IMR-90 (cell line): Measurements from ENCODE around the gene ZNF597. TPM values are rescaled to one million over a fixed set of nuclear protein-coding genes. Genes with fewer than 3 reads are reported as not detected.

Experiments used
- ATAC-seq: fragments of 200-7000 bp; cut with Tn5 transposase; 2 replicates; pipeline ENCODE4 v1.9.1; 2020; ENCODE audit warnings: low read depth, mild to moderate bottlenecking, moderate library complexity
- BruUV-seq: library from RNA; stranded (reverse); fragments of 400-500 nt; replicated peaks from 2 replicates; lab custom pipeline; 2021; lab: Mats Ljungman, UMichigan
- CTCF ChIA-PET: fragments of 300-600 bp; formaldehyde crosslinking; extraction: SDS; loops from one replicate; lab custom pipeline; 2021; ENCODE audit warnings: antibody characterized with exemption; lab: Yijun Ruan, JAX
- POLR2A ChIA-PET: fragments of 300-600 bp; sonication (Branson Sonifier 250); formaldehyde crosslinking; loops from one replicate; lab custom pipeline; 2022; ENCODE audit warnings: antibody characterized with exemption; ENCODE audit not compliant: unreplicated experiment; lab: Charles Lee
- DNase-seq: peaks from one replicate; pipeline ENCODE4 v3.0.0; 2013
- H2AFZ ChIP-seq: replicated peaks from 2 replicates; pipeline ENCODE3; 2013; ENCODE audit warnings: low read length, mild to moderate bottlenecking; ENCODE audit not compliant: poor library complexity
- H2AK5ac ChIP-seq: 2 replicates; pipeline ENCODE4 v1.6.1; 2013; ENCODE audit warnings: low read depth, low read length, inconsistent platforms
- H2AK9ac ChIP-seq: replicated peaks from 2 replicates; pipeline ENCODE3; 2013; ENCODE audit warnings: mild to moderate bottlenecking, low read depth, low read length, moderate library complexity; ENCODE audit not compliant: poor library complexity
- H2BK120ac ChIP-seq: 2 replicates; pipeline ENCODE4 v1.6.1; 2013; ENCODE audit warnings: low read depth, low read length, inconsistent platforms
- H2BK15ac ChIP-seq: 3 replicates; pipeline ENCODE4 v1.6.1; 2013; ENCODE audit warnings: low read depth, low read length, inconsistent platforms
- H2BK20ac ChIP-seq: 2 replicates; pipeline ENCODE4 v1.6.1; 2013; ENCODE audit warnings: low read depth, mild to moderate bottlenecking, inconsistent platforms, low read length, moderate library complexity
- H2BK5ac ChIP-seq: 2 replicates; pipeline ENCODE4 v1.6.1; 2013; ENCODE audit warnings: mild to moderate bottlenecking, low read depth, low read length, inconsistent platforms; ENCODE audit not compliant: poor library complexity, severe bottlenecking
- H3K14ac ChIP-seq: replicated peaks from 2 replicates; pipeline ENCODE4 v1.6.1; 2013; ENCODE audit warnings: low read depth, low read length, inconsistent platforms
- H3K18ac ChIP-seq: 2 replicates; pipeline ENCODE4 v1.6.1; 2013; ENCODE audit warnings: low read depth, low read length, control low read depth
- H3K23ac ChIP-seq: 2 replicates; pipeline ENCODE4 v1.6.1; 2013; ENCODE audit warnings: low read depth, low read length, inconsistent platforms
- H3K27ac ChIP-seq: 2 replicates; pipeline ENCODE4 v1.5.1; 2013; ENCODE audit warnings: mild to moderate bottlenecking, control low read depth, low read length; ENCODE audit not compliant: insufficient read depth
- H3K27me3 ChIP-seq: 2 replicates; pipeline ENCODE4 v1.6.1; 2013; ENCODE audit warnings: low read length; ENCODE audit not compliant: control insufficient read depth, insufficient read depth
- H3K36me3 ChIP-seq: 2 replicates; pipeline ENCODE4 v1.6.1; 2013; ENCODE audit warnings: low read length, mixed read lengths; ENCODE audit not compliant: control insufficient read depth, insufficient read depth
- H3K4ac ChIP-seq: 2 replicates; pipeline ENCODE4 v1.6.1; 2013; ENCODE audit warnings: low read depth, low read length, inconsistent platforms
- H3K4me1 ChIP-seq: 2 replicates; pipeline ENCODE4 v1.6.1; 2013; ENCODE audit warnings: low read length, mixed read lengths; ENCODE audit not compliant: control insufficient read depth, insufficient read depth
- H3K4me2 ChIP-seq: 2 replicates; pipeline ENCODE4 v1.6.1; 2013; ENCODE audit warnings: low read depth, mild to moderate bottlenecking, control low read depth, low read length, moderate library complexity
- H3K4me3 ChIP-seq: 2 replicates; pipeline ENCODE4 v1.5.1; 2013; ENCODE audit warnings: low read depth, mild to moderate bottlenecking, control low read depth, low read length, moderate library complexity; ENCODE audit not compliant: insufficient read depth
- H3K56ac ChIP-seq: 2 replicates; pipeline ENCODE4 v1.6.1; 2013; ENCODE audit warnings: low read length, inconsistent platforms; ENCODE audit not compliant: insufficient read depth; ENCODE audit errors: extremely low read depth
- H3K79me1 ChIP-seq, 2 experiments: 2 replicates each; pipeline ENCODE4 v1.6.1; 2013; ENCODE audit warnings: low read length in 2 of 2, inconsistent platforms in 1 of 2, low read depth in 1 of 2
- H3K9ac ChIP-seq: 2 replicates; pipeline ENCODE4 v1.6.1; 2013; ENCODE audit warnings: low read depth, low read length, control low read depth
- H3K9me1 ChIP-seq: 2 replicates; pipeline ENCODE4 v1.6.1; 2013; ENCODE audit warnings: low read length, inconsistent platforms; ENCODE audit not compliant: insufficient read depth
- H3K9me3 ChIP-seq: 2 replicates; pipeline ENCODE4 v1.6.1; 2013; ENCODE audit warnings: low read length; ENCODE audit not compliant: control insufficient read depth, insufficient read depth
- H4K20me1 ChIP-seq: 2 replicates; pipeline ENCODE4 v1.6.1; 2013; ENCODE audit warnings: low read length, inconsistent platforms; ENCODE audit not compliant: insufficient read depth
- H4K5ac ChIP-seq: 2 replicates; pipeline ENCODE4 v1.6.1; 2013; ENCODE audit warnings: mild to moderate bottlenecking, low read depth, low read length, control low read depth
- H4K8ac ChIP-seq, 2 experiments: 2 replicates each; pipeline ENCODE4 v1.6.1; 2013; ENCODE audit warnings: low read depth in 2 of 2, low read length in 2 of 2, control low read depth in 1 of 2, inconsistent platforms in 1 of 2
- H4K91ac ChIP-seq: 2 replicates; pipeline ENCODE4 v1.6.1; 2013; ENCODE audit warnings: low read depth, low read length, inconsistent platforms; ENCODE audit not compliant: insufficient read depth
- CHD1 ChIP-seq: IDR thresholded peaks from 2 replicates; pipeline ENCODE4 v1.6.1; 2012; ENCODE audit warnings: low read depth, low read length, improper control_type of control experiment
- FOS ChIP-seq: fragments of 150-350 bp; IDR thresholded peaks from 2 replicates; pipeline ENCODE4 v1.6.1; 2016; ENCODE audit warnings: low read depth, low read length
- MAFK ChIP-seq: IDR thresholded peaks from 2 replicates; pipeline ENCODE4 v1.6.1; 2012; ENCODE audit warnings: low read depth, low read length, improper control_type of control experiment
- POLR2A ChIP-seq: IDR thresholded peaks from 2 replicates; pipeline ENCODE4 v1.6.1; 2012; ENCODE audit warnings: mild to moderate bottlenecking, low read depth, low read length
- RAD21 ChIP-seq: IDR thresholded peaks from 2 replicates; pipeline ENCODE4 v1.6.1; 2012; ENCODE audit warnings: low read length, improper control_type of control experiment
- RFX5 ChIP-seq: IDR thresholded peaks from 2 replicates; pipeline ENCODE4 v1.8.0; 2012; ENCODE audit warnings: low read depth, mild to moderate bottlenecking, low read length, moderate library complexity
- USF2 ChIP-seq: fragments of 150-350 bp; IDR thresholded peaks from 2 replicates; pipeline ENCODE4 v1.6.1; 2017; ENCODE audit warnings: mild to moderate bottlenecking, antibody characterized with exemption, low read length, low read depth
- WGBS, 2 experiments: methylation state at CpG; one replicate each; pipeline versions ENCODE4 v1.1.5 to v1.1.7; 2013; ENCODE audit warnings: missing lambda C conversion rate in 2 of 2; ENCODE audit not compliant: insufficient read length in 1 of 2; ENCODE audit errors: extremely low coverage in 2 of 2; 5-methylcytosine and 5-hydroxymethylcytosine counted together
- dilution Hi-C: fragments of 300-500 bp; cut with HindIII; formaldehyde crosslinking; loops from one replicate; pipeline ENCODE4 v1.14.3; 2018; ENCODE audit warnings: low sequenced_read_pairs; ENCODE audit not compliant: unreplicated experiment
- in situ Hi-C: fragments of 300-500 bp; cut with MboI; formaldehyde crosslinking; loops from 3 replicates; pipeline ENCODE4 v1.14.3; 2019; ENCODE audit warnings: low sequenced_read_pairs, inconsistent platforms, mixed read lengths
- intact Hi-C: fragments of 100-400 bp; cut with micrococcal nuclease; formaldehyde crosslinking; loops from 2 replicates; pipeline ENCODE4 v1.10.0; 2022
- polyA plus RNA-seq, 3 experiments: library from polyadenylated mRNA; depleted of rRNA; stranded (reverse); fragments of >200 nt; gene quantifications; 2 replicates each; pipeline ENCODE4 v1.2.3, GENCODE V29; 2012; ENCODE audit warnings: low replicate concordance in 1 of 3
- total RNA-seq: library from RNA; depleted of rRNA; stranded (reverse); fragments of >200 nt; gene quantifications from 2 replicates; pipeline ENCODE4 v1.2.3, GENCODE V29; 2012

Gene ZNF597
- total and polyA plus RNA-seq, 2 of the 4 experiments (the other 2 are of a cell fraction): 0.91 to 3.0 TPM

DNA sequence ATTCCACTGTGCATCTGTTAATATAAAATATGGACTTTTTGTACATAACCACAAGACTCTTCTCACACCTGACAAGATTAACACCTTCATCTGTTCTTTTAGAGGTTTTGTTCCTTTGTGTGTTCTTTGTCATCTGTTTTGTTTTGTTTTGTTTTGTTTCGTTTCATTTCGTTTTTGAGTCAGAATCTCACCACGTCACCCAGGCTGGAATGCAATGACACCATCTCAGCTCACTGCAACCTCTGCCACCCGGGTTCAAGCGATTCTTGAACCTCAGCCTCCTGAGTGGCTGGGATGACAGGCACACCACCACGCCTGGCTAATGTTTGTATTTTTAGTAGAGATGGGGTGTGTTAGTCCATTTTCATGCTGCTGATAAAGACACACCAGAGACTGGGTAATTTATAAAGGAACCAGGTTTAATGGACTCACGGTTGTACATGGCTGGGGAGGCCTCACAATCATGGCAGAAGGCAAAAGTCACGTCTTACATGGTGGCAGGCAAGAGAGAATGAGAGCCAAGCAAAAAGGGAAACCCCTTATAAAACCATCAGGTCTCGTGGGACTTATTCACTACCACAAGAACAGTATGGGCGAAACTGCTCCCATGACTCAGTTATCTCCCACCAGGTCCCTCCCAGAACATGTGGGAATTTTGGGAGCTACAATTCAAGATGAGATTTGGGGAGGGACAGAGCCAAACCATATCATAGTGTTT is 29.7 kb upstream of the ZNF597 start:
- H3K27ac ChIP-seq: no peak overlapping the region
- WGBS, 2 experiments: 60% methylated on average over 2 of the region's 10 CpGs; no CpG with 5 or more reads in 1 of the 2 experiments
- H2BK120ac ChIP-seq: no peak overlapping the region
- peaks cover 5% of the 10 kb centered on the region for H3K9me1 ChIP-seq
- no peak overlapping the region for H3K14ac ChIP-seq
- peaks cover 2% of the 10 kb centered on the region; the same call in 1 of the 2 replicates for H3K4me1 ChIP-seq
- intact Hi-C loops: no loop called here
- no peak for TF ChIP-seq POLR2A
- TF ChIP-seq MAFK: no peak
- no peak for TF ChIP-seq CHD1
- TF ChIP-seq RFX5: no peak
- TF ChIP-seq RAD21: no peak
- no peak for TF ChIP-seq USF2
- no peak for TF ChIP-seq FOS
- H2AK9ac ChIP-seq: no peak overlapping the region
- ChIA-PET CTCF (no interaction called here), POLR2A (no interaction called here)
- no peak overlapping the region for H2AFZ ChIP-seq
- no peak overlapping the region for H3K4me3 ChIP-seq
- H3K4ac ChIP-seq: no peak overlapping the region
- no peak overlapping the region for H4K91ac ChIP-seq
- no peak overlapping the region for H3K23ac ChIP-seq
- H2BK15ac ChIP-seq: no peak overlapping the region
- peaks cover 82% of the 10 kb centered on the region for H4K20me1 ChIP-seq
- H3K56ac ChIP-seq: no peak overlapping the region
- no peak overlapping the region for H4K5ac ChIP-seq
- no peak overlapping the region for H2BK20ac ChIP-seq
- H3K79me1 ChIP-seq: peaks cover 2 to 75% of the 10 kb centered on the region in 2 experiments; a peak in 3 of 4 replicates
- H3K4me2 ChIP-seq: no peak overlapping the region
- dilution Hi-C loops: no loop called here
- H2BK5ac ChIP-seq: no peak overlapping the region
- in situ Hi-C loops: no loop called here
- H2AK5ac ChIP-seq: no peak overlapping the region
- H3K9ac ChIP-seq: no peak overlapping the region
- H3K9me3 ChIP-seq: no peaks in the 10 kb centered on the region
- no peak for DNase-seq
- H3K36me3 ChIP-seq: peaks cover 3% of the 10 kb centered on the region; the same call in 1 of the 2 replicates
- H3K27me3 ChIP-seq: no peaks in the 10 kb centered on the region
- no TSS peak for BruUV-seq
- no peak for ATAC-seq
- H3K18ac ChIP-seq: no peak overlapping the region
- no peak overlapping the region for H4K8ac ChIP-seq
